ENCODE data around the gene CNOT6.

DNA sequence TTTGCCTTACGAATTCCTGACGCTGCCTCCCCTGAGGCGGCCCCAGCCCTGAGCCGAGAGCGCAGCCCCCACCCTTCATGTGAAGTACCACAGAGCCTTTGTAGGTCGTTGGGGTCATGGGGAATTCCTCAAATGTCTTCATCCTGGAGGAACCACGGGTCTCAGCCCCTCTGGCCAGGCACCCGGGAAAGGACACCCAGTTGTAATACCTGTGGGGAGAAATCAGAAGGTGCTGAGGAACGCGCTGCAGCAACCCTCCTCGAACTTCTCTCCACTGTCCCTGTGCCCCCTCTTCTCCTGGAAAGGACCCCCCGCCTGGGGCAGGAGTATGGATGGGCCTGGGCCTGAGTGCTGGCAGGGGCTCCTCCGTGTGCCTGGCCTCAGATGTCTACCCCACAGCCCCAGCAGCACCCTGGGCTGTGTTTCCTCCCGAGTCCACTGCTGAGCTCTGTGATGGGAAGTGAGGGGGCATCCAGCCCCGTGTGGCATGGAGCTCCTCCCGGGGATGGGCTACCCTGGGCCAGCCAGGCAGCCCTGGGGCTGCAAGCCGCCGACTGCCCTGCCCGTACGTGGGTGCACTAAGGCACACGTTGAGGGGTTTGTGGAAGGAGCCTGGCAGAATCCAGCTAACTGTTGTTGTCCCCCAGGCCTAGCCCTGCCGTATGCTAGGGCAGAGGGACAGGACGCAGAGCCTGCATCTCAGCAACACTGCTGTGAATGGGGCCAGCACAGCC lies 115.8 kb downstream of the CNOT6 start:
- TF ChIP-seq TAF1 (IDR thresholded peaks at IDR 0.05; ENCODE audit: borderline replicate concordance, insufficient read depth, low read length): no peak
- TF ChIP-seq, protein P1, sequence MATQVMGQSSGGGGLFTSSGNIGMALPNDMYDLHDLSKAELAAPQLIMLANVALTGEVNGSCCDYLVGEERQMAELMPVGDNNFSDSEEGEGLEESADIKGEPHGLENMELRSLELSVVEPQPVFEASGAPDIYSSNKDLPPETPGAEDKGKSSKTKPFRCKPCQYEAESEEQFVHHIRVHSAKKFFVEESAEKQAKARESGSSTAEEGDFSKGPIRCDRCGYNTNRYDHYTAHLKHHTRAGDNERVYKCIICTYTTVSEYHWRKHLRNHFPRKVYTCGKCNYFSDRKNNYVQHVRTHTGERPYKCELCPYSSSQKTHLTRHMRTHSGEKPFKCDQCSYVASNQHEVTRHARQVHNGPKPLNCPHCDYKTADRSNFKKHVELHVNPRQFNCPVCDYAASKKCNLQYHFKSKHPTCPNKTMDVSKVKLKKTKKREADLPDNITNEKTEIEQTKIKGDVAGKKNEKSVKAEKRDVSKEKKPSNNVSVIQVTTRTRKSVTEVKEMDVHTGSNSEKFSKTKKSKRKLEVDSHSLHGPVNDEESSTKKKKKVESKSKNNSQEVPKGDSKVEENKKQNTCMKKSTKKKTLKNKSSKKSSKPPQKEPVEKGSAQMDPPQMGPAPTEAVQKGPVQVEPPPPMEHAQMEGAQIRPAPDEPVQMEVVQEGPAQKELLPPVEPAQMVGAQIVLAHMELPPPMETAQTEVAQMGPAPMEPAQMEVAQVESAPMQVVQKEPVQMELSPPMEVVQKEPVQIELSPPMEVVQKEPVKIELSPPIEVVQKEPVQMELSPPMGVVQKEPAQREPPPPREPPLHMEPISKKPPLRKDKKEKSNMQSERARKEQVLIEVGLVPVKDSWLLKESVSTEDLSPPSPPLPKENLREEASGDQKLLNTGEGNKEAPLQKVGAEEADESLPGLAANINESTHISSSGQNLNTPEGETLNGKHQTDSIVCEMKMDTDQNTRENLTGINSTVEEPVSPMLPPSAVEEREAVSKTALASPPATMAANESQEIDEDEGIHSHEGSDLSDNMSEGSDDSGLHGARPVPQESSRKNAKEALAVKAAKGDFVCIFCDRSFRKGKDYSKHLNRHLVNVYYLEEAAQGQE (IDR thresholded peaks at IDR 0.05; ENCODE audit: insufficient read depth in 1 of 2, low read depth in 2 of 2, low read length in 2 of 2): no peak
